GM12874 (cell line): ENCODE measurements around the gene CREB3L1.

ENCODE experiments used
- TF ChIP-seq, protein P1 (sequence below): IDR thresholded peaks from 2 replicates; pipeline ENCODE4 v1.5.1; 2011; ENCODE audit warnings: low read depth, mild to moderate bottlenecking, control low read depth, low read length, moderate library complexity; ENCODE audit not compliant: insufficient read depth

Gene CREB3L1

GRCh38 chr11:46249938-46250744 lies 27.3 kb upstream of the CREB3L1 start:
- TF ChIP-seq, protein P1, sequence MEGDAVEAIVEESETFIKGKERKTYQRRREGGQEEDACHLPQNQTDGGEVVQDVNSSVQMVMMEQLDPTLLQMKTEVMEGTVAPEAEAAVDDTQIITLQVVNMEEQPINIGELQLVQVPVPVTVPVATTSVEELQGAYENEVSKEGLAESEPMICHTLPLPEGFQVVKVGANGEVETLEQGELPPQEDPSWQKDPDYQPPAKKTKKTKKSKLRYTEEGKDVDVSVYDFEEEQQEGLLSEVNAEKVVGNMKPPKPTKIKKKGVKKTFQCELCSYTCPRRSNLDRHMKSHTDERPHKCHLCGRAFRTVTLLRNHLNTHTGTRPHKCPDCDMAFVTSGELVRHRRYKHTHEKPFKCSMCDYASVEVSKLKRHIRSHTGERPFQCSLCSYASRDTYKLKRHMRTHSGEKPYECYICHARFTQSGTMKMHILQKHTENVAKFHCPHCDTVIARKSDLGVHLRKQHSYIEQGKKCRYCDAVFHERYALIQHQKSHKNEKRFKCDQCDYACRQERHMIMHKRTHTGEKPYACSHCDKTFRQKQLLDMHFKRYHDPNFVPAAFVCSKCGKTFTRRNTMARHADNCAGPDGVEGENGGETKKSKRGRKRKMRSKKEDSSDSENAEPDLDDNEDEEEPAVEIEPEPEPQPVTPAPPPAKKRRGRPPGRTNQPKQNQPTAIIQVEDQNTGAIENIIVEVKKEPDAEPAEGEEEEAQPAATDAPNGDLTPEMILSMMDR, result no peak

DNA sequence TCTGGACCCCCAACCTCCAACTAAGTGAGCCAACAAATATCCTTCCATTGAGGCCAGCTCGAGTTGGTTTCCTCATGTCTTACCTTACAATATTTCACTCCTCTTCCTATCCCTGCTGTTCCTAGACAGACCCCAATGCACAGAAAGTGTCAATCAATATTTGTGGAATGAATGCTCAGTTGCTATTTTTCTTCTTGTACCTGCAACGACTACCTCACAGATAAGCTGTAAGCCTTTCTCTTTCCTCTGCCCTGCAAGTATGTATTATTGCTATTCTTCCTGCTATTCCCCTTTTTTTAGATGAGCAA lies 26.8 kb upstream of the CREB3L1 start:
- TF ChIP-seq, protein P1, result no peak

DNA sequence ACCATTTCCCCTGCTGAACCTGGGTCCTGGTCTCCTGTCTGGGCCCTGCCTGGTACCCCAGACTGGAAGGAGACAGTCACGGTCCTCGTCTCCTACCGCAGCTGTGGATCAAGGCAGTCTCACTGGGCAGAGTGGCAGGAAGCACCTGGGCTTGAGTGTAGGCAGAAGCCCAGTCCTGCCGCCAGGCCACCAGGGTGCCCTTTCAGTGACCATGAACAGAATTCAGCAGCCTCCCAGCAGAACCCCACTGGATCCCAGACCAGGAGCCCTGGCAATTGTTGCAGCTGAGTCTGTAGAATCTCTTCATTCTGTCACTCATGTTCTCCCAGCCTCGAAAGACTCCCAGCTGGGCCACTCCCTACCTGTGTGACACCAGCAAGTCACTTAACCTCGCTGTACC lies 25.5 kb upstream of the CREB3L1 start:
- TF ChIP-seq, protein P1, result no peak

DNA sequence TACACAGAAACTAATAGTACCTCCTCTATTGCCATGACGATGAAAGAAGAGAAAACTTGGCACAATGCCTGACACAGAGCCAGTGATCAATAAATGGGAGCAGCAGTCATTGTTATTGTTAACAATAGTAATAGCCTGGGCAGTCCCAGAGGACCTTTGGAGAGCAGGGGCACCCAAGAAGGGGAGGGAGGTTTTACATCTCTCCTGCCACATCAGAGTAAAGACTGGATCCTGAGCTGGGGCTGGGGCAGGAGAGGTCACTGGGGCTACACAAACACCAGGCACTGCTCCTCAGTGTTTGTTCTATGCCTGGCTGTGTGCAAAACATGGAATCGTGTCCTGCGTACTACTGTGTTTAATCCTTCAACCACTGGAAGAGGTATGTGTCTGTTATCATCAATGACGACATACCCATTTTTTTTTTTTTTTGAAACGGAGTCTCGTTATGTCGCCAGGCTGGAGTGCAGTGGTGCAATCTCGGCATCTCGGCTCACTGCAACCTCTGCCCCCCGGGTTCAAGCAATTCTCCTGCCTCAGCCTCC lies 25.0 kb upstream of the CREB3L1 start:
- TF ChIP-seq, protein P1, result no peak

DNA sequence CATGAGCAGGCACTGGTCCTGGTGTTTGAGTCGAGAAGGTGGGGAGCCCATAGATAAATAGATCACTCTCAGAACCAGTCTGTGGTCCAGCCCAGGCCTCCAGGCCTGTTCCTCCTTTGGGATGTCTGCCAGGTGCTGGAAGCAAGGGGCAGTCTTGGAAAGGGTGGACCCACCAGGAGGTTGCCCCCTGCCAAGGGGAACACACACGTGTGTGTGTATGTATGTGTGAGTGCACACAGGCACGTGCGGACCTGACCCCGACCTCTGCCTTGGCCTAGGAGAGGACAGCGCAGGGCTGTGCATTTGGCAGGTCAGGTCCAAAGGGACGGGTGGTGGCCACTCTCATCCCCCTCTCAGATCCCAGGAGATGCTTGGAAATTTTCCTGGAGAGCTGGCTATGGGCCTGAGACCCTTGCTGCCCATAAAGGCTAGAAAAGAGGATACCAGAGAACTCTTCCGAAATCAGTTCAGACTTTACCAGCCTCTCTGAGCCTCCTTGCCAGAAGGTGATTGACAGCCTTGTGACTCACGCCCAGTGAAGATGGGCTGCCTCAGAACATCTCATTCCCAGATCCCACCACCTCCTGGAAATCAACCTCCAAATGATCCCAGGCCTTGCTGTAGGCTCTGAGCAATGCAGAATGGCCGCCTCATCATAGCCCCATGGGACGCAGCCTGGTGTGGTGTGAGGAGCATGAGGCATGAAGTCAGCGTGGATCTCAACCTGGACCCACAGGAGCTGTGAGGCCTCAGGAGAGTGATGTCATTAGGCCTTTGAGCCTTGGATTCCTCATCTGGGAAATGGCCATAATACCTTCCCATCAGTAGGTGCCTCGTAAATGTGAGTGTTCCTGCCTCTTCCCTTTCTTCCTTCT lies 24.0 kb upstream of the CREB3L1 start:
- TF ChIP-seq, protein P1, result no peak

DNA sequence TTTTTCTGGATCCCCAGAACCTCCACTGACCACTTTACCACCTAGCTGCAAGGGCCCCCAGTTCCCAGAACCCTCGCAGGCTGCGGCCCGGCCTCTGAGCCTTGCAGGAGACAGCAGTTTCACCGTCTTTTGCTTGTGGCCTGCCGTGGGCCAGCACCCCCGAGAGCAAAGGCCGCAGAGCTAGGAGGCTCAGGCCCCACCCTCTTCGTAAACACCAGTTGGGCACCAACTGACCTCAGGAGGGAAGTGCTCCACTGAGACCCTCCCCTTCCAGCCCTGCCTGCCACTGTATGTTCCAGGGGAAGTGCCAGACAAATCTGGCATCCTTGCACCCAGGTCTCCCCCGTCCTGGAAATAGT lies 23.4 kb upstream of the CREB3L1 start:
- TF ChIP-seq, protein P1, result no peak

- TF ChIP-seq, protein P1, result no peak
Observed at GRCh38 chr11:46256540-46257001, 20.9 kb upstream of the CREB3L1 start.
